ENCODE results near the gene VWA5B1.
A peak's percentile ranks its signal among the peaks of the same experiment; 100 is the strongest.

The VWA5B1 gene

DNA sequence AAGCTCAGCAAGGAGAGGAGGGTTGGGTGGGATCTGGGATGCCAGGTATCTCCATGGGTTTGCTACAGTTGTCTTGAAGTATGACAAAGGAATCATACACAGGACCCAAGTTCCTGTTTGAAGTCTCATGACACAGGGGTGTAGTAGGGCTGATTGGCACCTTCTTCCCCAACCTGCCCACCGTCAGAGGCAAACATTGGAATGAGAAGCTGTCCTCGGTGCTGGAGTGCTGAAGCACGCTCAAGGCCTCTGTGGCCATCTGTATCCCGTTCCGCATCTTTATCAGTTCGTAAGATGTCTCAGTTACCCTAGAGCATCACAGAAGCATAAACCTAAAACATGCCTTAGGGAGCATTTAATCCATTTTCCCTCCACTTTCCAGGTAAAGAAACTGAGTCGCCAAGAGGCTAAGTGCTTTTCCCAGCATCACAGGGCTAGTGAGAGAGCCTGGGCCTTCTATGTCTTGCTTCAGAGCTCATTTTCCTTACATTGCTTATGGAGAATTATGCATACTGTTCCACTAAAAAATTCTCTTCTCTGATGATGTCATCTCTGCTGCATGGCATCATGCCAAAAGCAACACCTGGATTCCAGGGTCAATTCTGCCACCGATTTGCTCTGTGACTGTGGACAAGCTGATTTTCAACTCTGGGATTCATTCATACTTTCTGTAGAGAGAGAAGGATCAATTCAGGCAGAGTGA is 34.2 kb downstream of the VWA5B1 start:
- no peaks in the 10 kb centered on the region for H4K20me1 ChIP-seq
- H3K36me3 ChIP-seq: no peaks in the 10 kb centered on the region
- H3K4me2 ChIP-seq: no peak overlapping the region
- no peak for TF ChIP-seq Cebpa-rat (IDR thresholded peaks at IDR 0.05)
- no peak overlapping the region for H3K9ac ChIP-seq
- peaks cover 16 to 24% (median 20%) of the 10 kb centered on the region in 10 experiments for H3K4me1 ChIP-seq
- H3K27me3 ChIP-seq: peaks cover 0 to 5% (median 0%) of the 10 kb centered on the region in 11 experiments; a peak in 1 of 22 replicates
- no peaks in the 10 kb centered on the region for H3K9me3 ChIP-seq (replicated peaks in 1 of 11)
- no peak overlapping the region for H3K4me3 ChIP-seq
- H3K27ac ChIP-seq: no peak overlapping the region

DNA sequence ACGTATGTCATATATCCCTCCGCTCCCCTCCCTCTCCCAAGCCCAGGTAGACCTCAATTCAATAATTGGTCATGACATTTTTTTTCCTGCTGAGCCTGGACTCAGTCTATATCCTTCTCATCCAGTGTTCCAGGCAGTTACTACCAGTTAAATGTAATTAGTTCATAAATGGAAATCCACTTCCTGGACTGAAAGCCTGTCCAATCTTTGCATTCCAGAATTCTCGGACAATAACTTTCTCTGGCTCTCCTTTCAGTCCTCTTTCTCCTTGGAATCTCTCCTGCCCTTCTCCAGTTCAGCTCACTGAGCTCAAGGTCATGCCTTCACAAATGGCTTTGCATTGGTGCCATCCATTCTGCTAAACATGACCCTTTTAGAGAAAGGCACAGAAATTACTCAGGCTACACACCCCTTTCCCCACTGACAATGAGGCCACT is 34.8 kb downstream of the VWA5B1 start:
- Histone ChIP-seq H3K4me1 (peaks cover 16 to 24% (median 20%) of the 10 kb centered on the region in 10 experiments), H3K36me3 (no peaks in the 10 kb centered on the region), H3K9me3 (replicated peaks in 1 of 11) (no peaks in the 10 kb centered on the region), H3K27me3 (peaks cover 0 to 5% (median 0%) of the 10 kb centered on the region in 11 experiments; a peak in 1 of 22 replicates), H3K4me2 (no peak overlapping the region), H3K9ac (no peak overlapping the region), H4K20me1 (no peaks in the 10 kb centered on the region), H3K4me3 (no peak overlapping the region), H3K27ac (no peak overlapping the region)
- TF ChIP-seq Cebpa-rat (IDR thresholded peaks at IDR 0.05): no peak

DNA sequence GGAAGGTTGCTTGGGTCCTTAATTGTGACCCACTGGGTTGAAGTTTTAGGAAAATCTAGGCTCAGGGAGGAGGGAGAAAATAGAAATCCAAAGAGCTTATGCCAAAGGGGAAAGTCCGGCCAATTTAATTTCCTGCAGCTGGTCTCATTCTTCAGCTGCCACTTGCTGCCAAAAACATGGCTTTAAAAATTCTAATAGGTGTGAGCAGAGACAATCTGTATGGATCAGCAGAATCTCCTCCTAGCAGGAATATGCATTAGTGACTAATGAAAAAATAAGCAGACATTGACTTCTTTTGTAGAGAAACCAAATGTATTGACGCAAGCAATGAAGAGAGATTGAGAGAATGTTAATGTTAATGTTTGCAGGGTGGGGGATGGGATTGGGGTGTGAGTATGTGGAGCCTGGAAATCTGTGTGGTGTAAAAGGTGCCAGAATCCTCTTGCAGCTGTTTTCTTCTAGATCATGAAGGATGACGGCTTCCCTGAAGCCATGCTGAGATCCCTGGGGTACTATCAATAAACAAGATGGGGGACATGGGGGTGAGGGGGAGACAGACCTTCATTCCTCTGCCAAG is 35.3 kb downstream of the VWA5B1 start:
- H3K36me3 ChIP-seq: no peaks in the 10 kb centered on the region
- H3K4me1 ChIP-seq: peaks cover 16 to 24% (median 20%) of the 10 kb centered on the region in 10 experiments
- TF ChIP-seq Cebpa-rat (IDR thresholded peaks at IDR 0.05): no peak
- H3K27ac ChIP-seq: no peak overlapping the region
- H3K9ac ChIP-seq: no peak overlapping the region
- H3K4me3 ChIP-seq: no peak overlapping the region
- H3K27me3 ChIP-seq: peaks cover 0 to 5% (median 0%) of the 10 kb centered on the region in 11 experiments; a peak in 1 of 22 replicates
- no peaks in the 10 kb centered on the region for H4K20me1 ChIP-seq
- H3K9me3 ChIP-seq (replicated peaks in 1 of 11): no peaks in the 10 kb centered on the region
- no peak overlapping the region for H3K4me2 ChIP-seq

DNA sequence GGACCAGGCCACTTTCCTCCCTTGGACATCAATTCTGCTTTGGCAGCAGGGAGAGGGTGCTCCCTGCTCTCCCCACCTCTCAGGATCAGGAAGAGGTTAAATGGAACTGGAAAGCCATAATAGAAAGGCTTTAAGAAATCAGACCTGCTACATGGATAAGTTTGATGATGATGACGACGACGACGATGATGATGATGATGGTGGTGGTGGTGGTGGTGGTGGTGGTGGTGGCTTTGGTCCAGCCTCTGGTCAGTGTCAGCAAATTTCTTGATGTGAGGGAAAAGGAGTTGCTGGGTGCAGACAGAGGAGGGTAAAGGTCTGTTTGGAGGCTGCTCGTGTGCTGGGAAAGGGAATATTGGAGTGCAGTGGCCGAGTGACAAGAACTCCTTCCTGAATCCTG is 36.8 kb downstream of the VWA5B1 start:
- H3K36me3 ChIP-seq: no peaks in the 10 kb centered on the region
- H3K4me3 ChIP-seq: no peak overlapping the region
- no peak overlapping the region for H3K4me2 ChIP-seq
- no peak overlapping the region for H3K27ac ChIP-seq
- H3K27me3 ChIP-seq: no peaks in the 10 kb centered on the region
- H3K4me1 ChIP-seq: peaks cover 8 to 11% (median 10%) of the 10 kb centered on the region in 10 experiments
- TF ChIP-seq Cebpa-rat (IDR thresholded peaks at IDR 0.05): no peak
- no peaks in the 10 kb centered on the region for H4K20me1 ChIP-seq
- H3K9ac ChIP-seq: no peak overlapping the region
- no peaks in the 10 kb centered on the region for H3K9me3 ChIP-seq (replicated peaks in 1 of 11)

DNA sequence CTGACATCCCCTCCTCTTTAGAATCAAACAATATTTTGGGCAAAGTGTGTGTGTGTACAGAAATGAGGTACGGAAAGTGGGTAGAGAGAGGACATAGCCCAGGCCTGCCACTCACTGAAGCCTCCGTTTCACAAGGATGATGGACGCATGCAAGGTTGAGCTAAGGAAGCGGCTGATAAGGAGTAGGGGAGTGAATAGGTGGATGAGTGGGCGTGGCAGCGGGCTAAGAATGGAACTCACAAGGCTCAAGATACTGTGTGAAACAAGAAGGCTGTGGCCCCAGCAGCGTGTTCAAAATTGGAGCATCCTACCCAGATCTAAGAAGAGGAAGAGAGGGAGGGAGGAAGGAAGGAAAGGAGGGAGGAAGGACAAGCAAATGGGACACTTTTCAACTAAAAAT is 37.5 kb downstream of the VWA5B1 start:
- Histone ChIP-seq H3K27ac (no peak overlapping the region), H3K4me2 (peak overlapping the region in 3 of 11 experiments; percentile 4 to 35 (median 24); a peak in 2 of 22 replicates), H3K27me3 (no peaks in the 10 kb centered on the region), H3K36me3 (no peaks in the 10 kb centered on the region), H3K9me3 (replicated peaks in 1 of 11) (no peaks in the 10 kb centered on the region), H3K4me1 (peaks cover 3 to 11% (median 10%) of the 10 kb centered on the region in 10 experiments; a peak in 19 of 20 replicates), H3K4me3 (no peak overlapping the region), H4K20me1 (no peaks in the 10 kb centered on the region), H3K9ac (no peak overlapping the region)
- no peak for TF ChIP-seq Cebpa-rat (IDR thresholded peaks at IDR 0.05)

DNA sequence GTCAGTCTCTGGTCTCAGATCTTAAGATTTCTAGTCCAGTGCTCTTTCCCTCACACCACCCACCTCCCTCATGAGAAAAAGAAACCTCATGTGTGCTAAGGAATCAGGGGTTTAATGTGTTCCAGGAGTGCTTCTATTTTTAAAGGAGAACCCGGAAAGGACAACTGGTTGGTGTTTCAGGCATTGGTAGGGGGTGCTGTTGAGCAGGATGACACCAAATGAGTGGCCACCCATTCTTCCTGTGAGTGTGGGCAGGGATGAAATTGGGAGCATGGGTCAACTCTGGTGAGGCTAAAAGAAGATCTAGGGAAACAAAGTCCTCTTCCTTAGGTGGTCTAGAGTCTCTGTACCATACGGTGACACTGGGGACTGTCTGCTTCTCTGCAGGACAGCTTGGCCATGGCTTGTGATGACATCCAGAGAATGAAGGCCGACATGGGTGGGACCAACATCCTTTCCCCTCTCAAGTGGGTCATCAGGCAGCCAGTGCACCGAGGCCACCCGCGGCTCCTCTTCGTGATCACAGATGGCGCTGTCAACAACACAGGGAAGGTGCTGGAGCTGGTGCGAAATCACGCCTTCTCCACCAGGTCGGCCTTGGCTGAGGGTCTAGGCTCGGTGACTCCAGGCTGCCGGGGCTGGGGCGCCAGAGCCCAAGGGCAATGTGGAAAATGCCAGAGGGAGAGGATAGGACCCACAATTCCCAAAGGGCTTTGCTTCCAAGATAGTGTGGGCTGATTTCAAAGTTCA is 39.3 kb downstream of the VWA5B1 start:
- Histone ChIP-seq H3K9me3 (replicated peaks in 1 of 11) (peaks cover 0 to 5% (median 0%) of the 10 kb centered on the region in 11 experiments; a peak in 1 of 22 replicates), H4K20me1 (no peaks in the 10 kb centered on the region), H3K4me3 (no peak overlapping the region), H3K36me3 (no peaks in the 10 kb centered on the region), H3K27ac (no peak overlapping the region), H3K27me3 (no peaks in the 10 kb centered on the region), H3K4me2 (no peak overlapping the region), H3K4me1 (peaks cover 0 to 16% (median 11%) of the 10 kb centered on the region in 10 experiments; a peak in 15 of 20 replicates), H3K9ac (no peak overlapping the region)
- no peak for TF ChIP-seq Cebpa-rat (IDR thresholded peaks at IDR 0.05)

DNA sequence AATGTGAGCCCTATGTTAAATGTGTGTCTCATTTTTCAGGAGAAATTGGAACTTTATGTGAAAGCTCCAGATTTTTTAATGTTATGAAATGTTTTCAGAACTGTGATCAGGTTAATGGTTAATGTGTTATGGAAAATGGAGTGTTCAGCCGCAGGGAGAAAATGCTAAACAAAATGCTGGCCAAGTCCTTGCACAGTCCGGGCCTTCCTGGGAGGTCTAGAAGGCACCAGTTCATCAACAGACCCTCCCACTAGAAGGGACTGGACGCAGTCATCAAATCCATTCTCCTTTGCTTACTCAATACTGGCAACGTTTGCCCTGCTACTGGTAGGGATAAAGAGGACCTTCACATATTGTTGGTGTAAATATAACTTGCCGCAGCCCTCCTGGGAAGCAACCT is 43.4 kb downstream of the VWA5B1 start:
- Histone ChIP-seq H3K9me3 (replicated peaks in 1 of 11) (peaks cover 0 to 5% (median 0%) of the 10 kb centered on the region in 11 experiments; a peak in 1 of 22 replicates), H3K27me3 (no peaks in the 10 kb centered on the region), H3K9ac (no peak overlapping the region), H3K4me3 (no peak overlapping the region), H3K4me1 (peaks cover 0 to 17% (median 11%) of the 10 kb centered on the region in 10 experiments; a peak in 15 of 20 replicates), H4K20me1 (no peaks in the 10 kb centered on the region), H3K27ac (no peak overlapping the region), H3K4me2 (0 out of 22 replicates have a peak overlapping the region, but pooled peaks of 1 of the 11 experiments have one; percentile 54), H3K36me3 (no peaks in the 10 kb centered on the region)
- TF ChIP-seq Cebpa-rat (IDR thresholded peaks at IDR 0.05): no peak

DNA sequence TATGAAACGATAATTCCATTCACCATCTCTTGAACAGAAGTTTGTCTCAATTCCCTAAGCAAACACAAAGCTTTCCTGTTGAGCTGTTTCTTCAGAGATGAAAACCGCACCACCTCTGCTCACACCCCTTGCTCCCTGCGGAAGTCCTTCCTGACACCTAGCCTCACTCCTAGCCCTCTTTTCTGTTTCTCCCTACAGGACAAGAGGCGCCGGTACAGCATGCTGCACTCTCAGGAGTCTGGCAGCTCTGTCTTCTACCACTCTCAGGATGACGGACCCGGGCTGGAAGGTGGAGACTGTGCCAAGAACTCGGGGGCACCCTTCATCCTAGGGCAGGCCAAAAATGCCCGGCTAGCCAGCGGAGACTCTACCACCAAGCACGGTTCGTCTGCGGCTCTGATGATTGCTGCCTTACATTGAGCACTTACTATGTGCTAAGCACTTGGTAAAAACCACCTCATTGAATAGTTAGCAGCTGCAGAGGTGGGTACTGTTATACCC is 45.5 kb downstream of the VWA5B1 start:
- Histone ChIP-seq H3K4me1 (peaks cover 0 to 18% (median 11%) of the 10 kb centered on the region in 10 experiments; a peak in 15 of 20 replicates), H3K9ac (no peak overlapping the region), H3K36me3 (no peaks in the 10 kb centered on the region), H3K4me2 (no peak overlapping the region), H3K27me3 (no peaks in the 10 kb centered on the region), H4K20me1 (no peaks in the 10 kb centered on the region), H3K9me3 (replicated peaks in 1 of 11) (peaks cover 0 to 5% (median 0%) of the 10 kb centered on the region in 11 experiments; a peak in 1 of 22 replicates), H3K4me3 (no peak overlapping the region), H3K27ac (no peak overlapping the region)
- TF ChIP-seq Cebpa-rat (IDR thresholded peaks at IDR 0.05): no peak

DNA sequence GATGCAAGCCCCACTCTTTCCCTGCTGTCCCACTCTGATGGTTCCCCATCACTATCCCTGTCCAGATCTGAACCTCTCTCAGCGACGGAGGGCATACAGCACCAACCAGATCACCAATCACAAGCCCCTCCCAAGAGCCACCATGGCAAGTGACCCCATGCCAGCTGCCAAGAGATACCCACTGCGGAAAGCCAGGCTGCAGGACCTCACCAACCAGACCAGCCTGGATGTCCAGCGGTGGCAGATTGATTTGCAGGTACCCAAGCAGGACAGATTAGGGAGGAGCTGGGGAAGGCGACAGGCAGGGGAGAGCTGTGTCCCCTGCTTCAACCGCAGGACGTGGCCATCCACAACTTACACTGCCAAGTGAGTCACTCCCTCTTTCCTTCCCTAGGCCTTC is 46.9 kb downstream of the VWA5B1 start:
- Histone ChIP-seq H4K20me1 (no peaks in the 10 kb centered on the region), H3K36me3 (no peaks in the 10 kb centered on the region), H3K4me2 (no peak overlapping the region), H3K9ac (no peak overlapping the region), H3K4me3 (no peak overlapping the region), H3K27me3 (peaks cover 0 to 4% (median 0%) of the 10 kb centered on the region in 11 experiments; a peak in 3 of 22 replicates), H3K27ac (no peak overlapping the region), H3K4me1 (peaks cover 0 to 20% (median 11%) of the 10 kb centered on the region in 10 experiments; a peak in 15 of 20 replicates), H3K9me3 (replicated peaks in 1 of 11) (peaks cover 0 to 5% (median 0%) of the 10 kb centered on the region in 11 experiments; a peak in 1 of 22 replicates)
- TF ChIP-seq Cebpa-rat (IDR thresholded peaks at IDR 0.05): no peak

Measured in BLaER1 treated with 17β-estradiol and CSF1 and Interleukin-3, amounts not matched to agents 10 nM and 100 nM (cell line).